H1 (cell line): ENCODE results near the gene MAPK8IP3. TPM values are rescaled to one million over a fixed set of nuclear protein-coding genes. Genes with fewer than 3 reads are reported as not detected.

Experiments
- CTCF ChIA-PET: fragments of 300-600 bp; sonication (Branson Sonifier 250); formaldehyde crosslinking; loops from one replicate; lab custom pipeline; 2021; ENCODE audit not compliant: partially characterized antibody; lab: Charles Lee
- POLR2A ChIA-PET: fragments of 300-600 bp; sonication (Branson Sonifier 250); formaldehyde crosslinking; loops from one replicate; lab custom pipeline; 2021; ENCODE audit warnings: inconsistent platforms; ENCODE audit not compliant: partially characterized antibody; lab: Charles Lee
- DNase-seq, 2 experiments: peaks; one replicate each; pipeline versions ENCODE4 v3.0.0 to v3.0.0-alpha.2; 2010 to 2022; ENCODE audit warnings: low spot score in 2 of 2, low read depth in 1 of 2, mixed read lengths in 1 of 2
- FAIRE-seq: peaks from 2 replicates; lab custom pipeline; 2011; peaks lifted over from hg19 to GRCh38; lab: Jason Lieb, UNC
- H2AFZ ChIP-seq: 2 replicates; pipeline ENCODE4 v1.8.1; 2012; ENCODE audit warnings: low read length, inconsistent platforms
- H2AK5ac ChIP-seq: 2 replicates; pipeline ENCODE4 v1.6.1; 2013; ENCODE audit warnings: low read depth, low read length
- H2BK120ac ChIP-seq: replicated peaks from 2 replicates; pipeline ENCODE3; 2013; ENCODE audit warnings: low read depth, low read length, inconsistent platforms
- H2BK12ac ChIP-seq: 2 replicates; pipeline ENCODE4 v1.6.1; 2013; ENCODE audit warnings: low read depth, low read length
- H2BK15ac ChIP-seq: 2 replicates; pipeline ENCODE4 v1.6.1; 2013; ENCODE audit warnings: low read length
- H2BK20ac ChIP-seq: 2 replicates; pipeline ENCODE4 v1.6.1; 2013; ENCODE audit warnings: low read length
- H2BK5ac ChIP-seq: 2 replicates; pipeline ENCODE4 v1.6.1; 2013; ENCODE audit warnings: low read depth, low read length
- H3K14ac ChIP-seq: 2 replicates; pipeline ENCODE4 v1.6.1; 2013; ENCODE audit warnings: inconsistent platforms; ENCODE audit not compliant: insufficient read length
- H3K18ac ChIP-seq: 2 replicates; pipeline ENCODE4 v1.6.1; 2013; ENCODE audit warnings: low read length; ENCODE audit errors: extremely low read depth
- H3K23ac ChIP-seq: 2 replicates; pipeline ENCODE4 v1.6.1; 2013; ENCODE audit warnings: inconsistent platforms; ENCODE audit not compliant: insufficient read length
- H3K23me2 ChIP-seq: 2 replicates; pipeline ENCODE4 v1.6.1; 2013; ENCODE audit warnings: low read depth, low read length
- H3K27ac ChIP-seq: 2 replicates; pipeline ENCODE4 v1.6.1; 2011; ENCODE audit warnings: low read depth, low read length, inconsistent platforms
- H3K27me3 ChIP-seq, 4 experiments: replicated peaks in 1 of 4; 1 replicate in 1 of 4; 2 replicates in 3 of 4; pipeline versions ENCODE4 v1.6.1 to v1.8.1; 2011 to 2013; ENCODE audit warnings: low read length in 3 of 4, mild to moderate bottlenecking in 3 of 4, inconsistent platforms in 2 of 4, mixed read lengths in 2 of 4, moderate library complexity in 1 of 4; ENCODE audit not compliant: control insufficient read depth in 3 of 4, insufficient read depth in 3 of 4; ENCODE audit errors: extremely low read depth in 1 of 4
- H3K36me3 ChIP-seq, 4 experiments: 2 replicates each; pipeline versions ENCODE4 v1.6.1 to v1.8.1; 2011 to 2013; ENCODE audit warnings: mild to moderate bottlenecking in 4 of 4, low read length in 3 of 4, moderate library complexity in 2 of 4, control low read depth in 1 of 4, inconsistent platforms in 1 of 4; ENCODE audit not compliant: insufficient read depth in 4 of 4, control insufficient read depth in 2 of 4
- H3K4ac ChIP-seq: replicated peaks from 2 replicates; pipeline ENCODE3; 2013; ENCODE audit warnings: low read length, low read depth, mixed read lengths, inconsistent platforms; ENCODE audit not compliant: insufficient read length
- H3K4me1 ChIP-seq, 4 experiments: replicated peaks in 1 of 4; 1 replicate in 1 of 4; 2 replicates in 3 of 4; pipeline versions ENCODE4 v1.6.1 to v1.8.1; 2011 to 2013; ENCODE audit warnings: low read length in 3 of 4, inconsistent platforms in 2 of 4, mixed read lengths in 1 of 4; ENCODE audit not compliant: insufficient read depth in 4 of 4, control insufficient read depth in 3 of 4
- H3K4me2 ChIP-seq, 2 experiments: 2 replicates each; pipeline versions ENCODE4 v1.6.1 to v1.8.1; 2011 to 2013; ENCODE audit warnings: low read depth in 2 of 2, low read length in 2 of 2, control low read depth in 1 of 2, inconsistent platforms in 1 of 2, mild to moderate bottlenecking in 1 of 2; ENCODE audit not compliant: insufficient read depth in 1 of 2
- H3K4me3 ChIP-seq, 4 experiments: fragments of 200-600, 300-600 bp in 1 of 4; sonication (generic), shearing (Covaris generic), sonication (Bioruptor Twin) in 1 of 4; 2 replicates each; pipeline versions ENCODE4 v1.5.1 to v1.8.1; 2011 to 2016; ENCODE audit warnings: low read length in 4 of 4, low read depth in 3 of 4, control low read depth in 2 of 4, inconsistent platforms in 2 of 4, mild to moderate bottlenecking in 2 of 4, mixed read lengths in 1 of 4, moderate library complexity in 1 of 4; ENCODE audit not compliant: insufficient read depth in 2 of 4; ENCODE audit errors: extremely low read depth in 1 of 4
- H3K56ac ChIP-seq: replicated peaks from 2 replicates; pipeline ENCODE3; 2013; ENCODE audit warnings: low read depth, mild to moderate bottlenecking, mixed read lengths, low read length, inconsistent platforms; ENCODE audit not compliant: insufficient read length
- H3K79me1 ChIP-seq: 2 replicates; pipeline ENCODE4 v1.6.1; 2013; ENCODE audit warnings: low read depth, low read length, control low read depth
- H3K79me2 ChIP-seq, 2 experiments: 2 replicates each; pipeline versions ENCODE4 v1.6.1 to v1.8.1; 2012 to 2013; ENCODE audit warnings: low read length in 2 of 2, mild to moderate bottlenecking in 2 of 2, inconsistent platforms in 1 of 2; ENCODE audit not compliant: insufficient read depth in 2 of 2, control insufficient read depth in 1 of 2
- H3K9ac ChIP-seq, 4 experiments: replicated peaks in 1 of 4; 1 replicate in 1 of 4; 2 replicates in 3 of 4; pipeline versions ENCODE4 v1.6.1 to v1.8.1; 2011 to 2013; ENCODE audit warnings: low read depth in 3 of 4, low read length in 3 of 4, control low read depth in 2 of 4, mild to moderate bottlenecking in 2 of 4, moderate library complexity in 2 of 4, inconsistent platforms in 1 of 4; ENCODE audit errors: extremely low read depth in 1 of 4
- H3K9me3 ChIP-seq, 2 experiments: 2 replicates each; pipeline versions ENCODE4 v1.6.1 to v1.8.1; 2012 to 2013; ENCODE audit warnings: mild to moderate bottlenecking in 2 of 2, moderate library complexity in 2 of 2, control low read depth in 1 of 2, inconsistent platforms in 1 of 2, low read depth in 1 of 2, low read length in 1 of 2, mixed read lengths in 1 of 2; ENCODE audit not compliant: insufficient read depth in 2 of 2
- H4K20me1 ChIP-seq, 2 experiments: replicated peaks in 1 of 2; 2 replicates each; pipeline versions ENCODE3 to v1.8.1; 2011 to 2013; ENCODE audit warnings: inconsistent platforms in 2 of 2, low read length in 2 of 2, mild to moderate bottlenecking in 1 of 2; ENCODE audit not compliant: insufficient read depth in 2 of 2, control insufficient read depth in 1 of 2
- H4K5ac ChIP-seq: 2 replicates; pipeline ENCODE4 v1.6.1; 2013; ENCODE audit warnings: low read length, low read depth, mixed read lengths, inconsistent platforms; ENCODE audit not compliant: insufficient read length
- H4K8ac ChIP-seq: 2 replicates; pipeline ENCODE4 v1.8.0; 2013; ENCODE audit warnings: mild to moderate bottlenecking, moderate library complexity, low read length, inconsistent platforms; ENCODE audit not compliant: insufficient read depth; ENCODE audit errors: extremely low read depth
- H4K91ac ChIP-seq: replicated peaks from 2 replicates; pipeline ENCODE3; 2013; ENCODE audit warnings: low read length, mixed read lengths, inconsistent platforms; ENCODE audit not compliant: insufficient read length
- BCL11A ChIP-seq, 2 experiments: IDR thresholded peaks; one replicate each; pipeline ENCODE4 v1.6.1; 2011; ENCODE audit warnings: low read depth in 2 of 2, low read length in 2 of 2, mild to moderate bottlenecking in 2 of 2
- BRCA1 ChIP-seq: IDR thresholded peaks from 2 replicates; pipeline ENCODE4 v1.6.1; 2012; ENCODE audit warnings: low read depth, low read length, improper control_type of control experiment
- CBX5 ChIP-seq: fragments of 300-800, 300-1000 bp; sonication (generic); IDR thresholded peaks from 2 replicates; pipeline ENCODE4 v1.7.1; 2016; ENCODE audit warnings: antibody characterized with exemption, low read length, low read depth
- CEBPB ChIP-seq: IDR thresholded peaks from 2 replicates; pipeline ENCODE4 v1.6.1; 2012; ENCODE audit warnings: low read depth, low read length
- EGR1 ChIP-seq: IDR thresholded peaks from 2 replicates; pipeline ENCODE4 v1.6.1; 2011; ENCODE audit warnings: low read depth, low read length, borderline replicate concordance
- HDAC2 ChIP-seq, 2 experiments: fragments of 300-600 bp in 1 of 2; sonication (generic) in 1 of 2; IDR thresholded peaks; 2 replicates each; pipeline ENCODE4 v1.6.1; 2011 to 2012; ENCODE audit warnings: low read depth in 2 of 2, low read length in 2 of 2, mild to moderate bottlenecking in 2 of 2, moderate library complexity in 2 of 2, borderline replicate concordance in 1 of 2, inconsistent platforms in 1 of 2
- JUN ChIP-seq: IDR thresholded peaks from 2 replicates; pipeline ENCODE4 v1.6.1; 2011; ENCODE audit warnings: low read depth, mild to moderate bottlenecking, improper control_type of control experiment, low read length
- NRF1 ChIP-seq: IDR thresholded peaks from 2 replicates; pipeline ENCODE4 v1.6.1; 2011; ENCODE audit warnings: mild to moderate bottlenecking, low read depth, low read length, improper control_type of control experiment
- SIN3A ChIP-seq, 2 experiments: IDR thresholded peaks in 1 of 2; conservative IDR thresholded peaks in 1 of 2; 2 replicates each; pipeline ENCODE4 v1.6.1; 2011 to 2012; ENCODE audit warnings: low read length in 2 of 2, improper control_type of control experiment in 1 of 2, low read depth in 1 of 2, mild to moderate bottlenecking in 1 of 2
- SIX5 ChIP-seq: IDR thresholded peaks from 2 replicates; pipeline ENCODE4 v1.6.1; 2011; ENCODE audit warnings: mild to moderate bottlenecking, low read depth, low read length
- SP2 ChIP-seq: IDR thresholded peaks from 2 replicates; pipeline ENCODE4 v1.6.1; 2012; ENCODE audit warnings: mild to moderate bottlenecking, low read length, inconsistent platforms
- WGBS, 2 experiments: shearing (Covaris generic) in 1 of 2; methylation state at CpG; one replicate each; pipeline versions ENCODE4 v1.1.6 to v1.1.7; 2013 to 2015; ENCODE audit warnings: low lambda C conversion rate in 2 of 2, mixed read lengths in 2 of 2, inconsistent platforms in 1 of 2, low coverage in 1 of 2, missing lambda C conversion rate in 1 of 2; ENCODE audit not compliant: insufficient replicate concordance in 2 of 2, insufficient coverage in 1 of 2, insufficient read length in 1 of 2; ENCODE audit errors: extremely low coverage in 1 of 2, missing lambda C conversion rate in 1 of 2; 5-methylcytosine and 5-hydroxymethylcytosine counted together
- polyA plus RNA-seq, 7 experiments: library from polyadenylated mRNA; depleted of rRNA in 3 of 7; stranded (reverse) in 5 of 7; unstranded in 2 of 7; fragments of >200 nt in 5 of 7; fragments of 200-250 nt in 2 of 7; gene quantifications; 1 replicate in 5 of 7; 2 replicates in 1 of 7; 4 replicates in 1 of 7; pipeline versions ENCODE4 v1.2.1 to v1.2.3, GENCODE V29; 2011 to 2013; ENCODE audit warnings: missing spikeins in 2 of 7, mixed read lengths in 2 of 7
- total RNA-seq: library from RNA; stranded (reverse); fragmentation: NEBNext Ultra II Directional; extraction: Animal tissue kit (Norgen Biotek cat#: 25700); gene quantifications from 2 replicates; pipeline ENCODE4 v1.2.1, GENCODE V29; 2021
- TF ChIP-seq, protein P1 (sequence below): IDR thresholded peaks from 2 replicates; pipeline ENCODE4 v1.6.1; 2012; ENCODE audit warnings: low read length, inconsistent platforms

Gene MAPK8IP3
- total and polyA plus RNA-seq, 2 of the 8 experiments (the other 6 are each of a cell fraction or from before 2014, with no cell fraction given): 16.9 to 43.4 TPM

DNA sequence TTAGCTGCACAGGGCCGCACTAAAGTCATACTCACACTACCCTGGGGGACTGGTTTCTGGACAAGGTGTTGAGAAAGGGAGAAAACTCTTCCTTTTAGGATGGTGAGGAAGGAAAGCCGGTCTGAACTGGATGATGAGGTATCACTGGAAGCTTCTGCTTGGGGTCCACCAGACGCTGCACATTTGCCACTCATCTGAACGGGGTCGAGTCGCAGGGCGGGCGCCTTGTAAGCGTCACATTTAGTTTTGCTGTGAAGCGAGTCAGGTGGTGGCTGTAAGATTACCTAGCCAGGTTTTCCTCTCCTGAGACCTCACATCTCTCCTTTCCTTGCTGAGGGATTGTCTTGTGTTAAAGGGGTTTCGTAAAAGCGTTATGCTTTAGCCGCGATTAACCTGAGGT, 25.6 kb upstream of the MAPK8IP3 start:
- Histone ChIP-seq H3K23ac (no peak overlapping the region), H3K9me3 (no peaks in the 10 kb centered on the region), H2AFZ (no peak overlapping the region), H3K14ac (no peak overlapping the region), H3K27me3 (no peaks in the 10 kb centered on the region), H3K27ac (peak overlapping the region; percentile 48; the same call in 1 of the 2 replicates), H2BK12ac (no peak overlapping the region), H4K91ac (no peak overlapping the region), H3K4me1 (peaks cover 0 to 10% (median 2%) of the 10 kb centered on the region in 4 experiments; a peak in 4 of 7 replicates), H3K4me3 (peak overlapping the region in 1 of 4 experiments; percentile 25; a peak in 1 of 8 replicates), H3K4ac (no peak overlapping the region), H4K8ac (no peak overlapping the region), H3K36me3 (peaks cover 5 to 24% (median 14%) of the 10 kb centered on the region in 4 experiments), H2BK15ac (no peak overlapping the region), H3K79me2 (peaks cover 47 to 71% of the 10 kb centered on the region in 2 experiments), H4K5ac (no peak overlapping the region), H4K20me1 (peaks cover 13 to 28% of the 10 kb centered on the region in 2 experiments), H3K9ac (no peak overlapping the region; a peak in 1 of 7 replicates), H3K56ac (no peak overlapping the region), H3K18ac (no peak overlapping the region), H2BK5ac (peak overlapping the region; percentile 56; the same call in 1 of the 2 replicates), H3K23me2 (peaks cover 8% of the 10 kb centered on the region), H3K4me2 (peak overlapping the region; percentile 40 to 89), H2BK120ac (no peak overlapping the region), H2BK20ac (no peak overlapping the region), H2AK5ac (no peak overlapping the region), H3K79me1 (peaks cover 11% of the 10 kb centered on the region)
- 91% methylated on average over 14 of the region's 14 CpGs; no CpG with 5 or more reads in 1 of the 2 experiments for WGBS, 2 experiments
- FAIRE-seq: no peak
- ChIA-PET CTCF (interaction anchor here (2.4 to 2.5 kb wide), 2 partner anchors 26 to 43 kb away, joined by 6 to 11 read pairs; partner anchors contain the start of gene MAPK8IP3), POLR2A (interaction anchor here (1.1 to 2.9 kb wide), 6 partner anchors 9 to 80 kb away, joined by 3 to 16 read pairs (median 3); partner anchors contain the start of gene MAPK8IP3)
- DNase-seq: no peak
- no peak for TF ChIP-seq CEBPB
- TF ChIP-seq JUN: no peak
- TF ChIP-seq NRF1: no peak
- no peak for TF ChIP-seq SP2
- TF ChIP-seq, protein P1, sequence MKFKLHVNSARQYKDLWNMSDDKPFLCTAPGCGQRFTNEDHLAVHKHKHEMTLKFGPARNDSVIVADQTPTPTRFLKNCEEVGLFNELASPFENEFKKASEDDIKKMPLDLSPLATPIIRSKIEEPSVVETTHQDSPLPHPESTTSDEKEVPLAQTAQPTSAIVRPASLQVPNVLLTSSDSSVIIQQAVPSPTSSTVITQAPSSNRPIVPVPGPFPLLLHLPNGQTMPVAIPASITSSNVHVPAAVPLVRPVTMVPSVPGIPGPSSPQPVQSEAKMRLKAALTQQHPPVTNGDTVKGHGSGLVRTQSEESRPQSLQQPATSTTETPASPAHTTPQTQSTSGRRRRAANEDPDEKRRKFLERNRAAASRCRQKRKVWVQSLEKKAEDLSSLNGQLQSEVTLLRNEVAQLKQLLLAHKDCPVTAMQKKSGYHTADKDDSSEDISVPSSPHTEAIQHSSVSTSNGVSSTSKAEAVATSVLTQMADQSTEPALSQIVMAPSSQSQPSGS: no peak
- no peak for TF ChIP-seq BRCA1
- no peak for TF ChIP-seq SIN3A (conservative IDR thresholded peaks at IDR 0.05 in 1 of 2, IDR thresholded peaks at IDR 0.05 in 1 of 2; ENCODE audit: low read depth in 1 of 2, low read length in 2 of 2)
- no peak for TF ChIP-seq EGR1
- TF ChIP-seq BCL11A (IDR thresholded peaks at IDR 0.05; ENCODE audit: low read depth in 2 of 2, low read length in 2 of 2): no peak
- TF ChIP-seq CBX5: no peak
- TF ChIP-seq HDAC2 (IDR thresholded peaks at IDR 0.05; ENCODE audit: borderline replicate concordance in 1 of 2, low read depth in 2 of 2, low read length in 2 of 2): no peak
- TF ChIP-seq SIX5: no peak
